HepG2 (cell line): Measurements from ENCODE around the gene HDAC10. TPM values are rescaled to one million over a fixed set of nuclear protein-coding genes. Genes with fewer than 3 reads are reported as not detected.

ENCODE experiments used
- HMG20A ChIP-seq: IDR thresholded peaks from 2 replicates; pipeline ENCODE4 v1.6.1; 2016; ENCODE audit warnings: borderline replicate concordance
- HNRNPK ChIP-seq: fragments of 200-400 bp; formaldehyde crosslinking; IDR thresholded peaks from 2 replicates; pipeline ENCODE4 v1.6.1; 2018; ENCODE audit warnings: low read length, low read depth, moderate library complexity, mild to moderate bottlenecking; ENCODE audit not compliant: poor library complexity, severe bottlenecking
- SPEN ChIP-seq: sonication (generic); formaldehyde crosslinking; IDR thresholded peaks from 2 replicates; pipeline ENCODE4 v1.5.1; 2020; ENCODE audit warnings: low read depth, mild to moderate bottlenecking, missing genetic modification reagents
- YY1 ChIP-seq: IDR thresholded peaks from 2 replicates; pipeline ENCODE4 v1.6.1; 2011; ENCODE audit warnings: low read length, low read depth, moderate library complexity, mild to moderate bottlenecking; ENCODE audit not compliant: insufficient read depth, insufficient replicate concordance
- ZNF136 ChIP-seq: sonication (generic); formaldehyde crosslinking; IDR thresholded peaks from 2 replicates; pipeline ENCODE4 v1.8.1; 2022; ENCODE audit warnings: low read depth, mild to moderate bottlenecking, moderate library complexity, missing genetic modification reagents
- ZNF557 ChIP-seq: sonication (generic); formaldehyde crosslinking; IDR thresholded peaks from 2 replicates; pipeline ENCODE4 v1.4.0; 2020; ENCODE audit warnings: missing genetic modification reagents
- ZNF713 ChIP-seq: sonication (generic); formaldehyde crosslinking; IDR thresholded peaks from 2 replicates; pipeline ENCODE4 v1.4.0; 2020; ENCODE audit warnings: mild to moderate bottlenecking, missing genetic modification reagents
- polyA plus RNA-seq, 8 experiments: library from polyadenylated mRNA; depleted of rRNA in 3 of 8; stranded (reverse) in 7 of 8; unstranded in 1 of 8; fragments of >200 nt; fragmentation: Illumina TruSeq in 4 of 8; extraction: Trizol in 4 of 8; gene quantifications; 2 replicates each; pipeline versions ENCODE4 v1.2.1 to v1.2.3, GENCODE V29; 2011 to 2016; ENCODE audit warnings: low read depth in 4 of 8, missing spikeins in 1 of 8, mixed read lengths in 1 of 8; ENCODE audit not compliant: insufficient read depth in 1 of 8
- total RNA-seq, 5 experiments: library from RNA; depleted of rRNA; stranded (reverse); fragments of >200 nt; fragmentation: Illumina TruSeq; extraction: Trizol; gene quantifications; 2 replicates each; pipeline ENCODE4 v1.2.3, GENCODE V29; 2016; ENCODE audit warnings: low read depth in 1 of 5
- TF ChIP-seq, protein P1 (sequence below): sonication (generic); formaldehyde crosslinking; IDR thresholded peaks from 2 replicates; pipeline ENCODE4 v1.4.0; 2020; ENCODE audit warnings: missing genetic modification reagents
- TF ChIP-seq, protein P2 (sequence below): sonication (generic); formaldehyde crosslinking; IDR thresholded peaks from 2 replicates; pipeline ENCODE4 v1.5.0; 2020; ENCODE audit warnings: mild to moderate bottlenecking, missing genetic modification reagents, borderline replicate concordance
- TF ChIP-seq, protein P3 (sequence below): sonication (generic); formaldehyde crosslinking; IDR thresholded peaks from 2 replicates; pipeline ENCODE4 v1.4.0; 2020; ENCODE audit warnings: missing genetic modification reagents
- TF ChIP-seq, protein P4 (sequence below): sonication (generic); formaldehyde crosslinking; IDR thresholded peaks from 2 replicates; pipeline ENCODE4 v1.8.0; 2022; ENCODE audit warnings: missing genetic modification reagents, mild to moderate bottlenecking, moderate library complexity, borderline replicate concordance
- TF ChIP-seq, protein P5 (sequence below): sonication (generic); formaldehyde crosslinking; IDR thresholded peaks from 2 replicates; pipeline ENCODE4 v1.5.0; 2020; ENCODE audit warnings: missing genetic modification reagents, mild to moderate bottlenecking, borderline replicate concordance

The HDAC10 gene
- total and polyA plus RNA-seq, 2 of the 13 experiments (the other 11 are each of a cell fraction or from before 2014, with no cell fraction given): 13.9 to 14.9 TPM

DNA sequence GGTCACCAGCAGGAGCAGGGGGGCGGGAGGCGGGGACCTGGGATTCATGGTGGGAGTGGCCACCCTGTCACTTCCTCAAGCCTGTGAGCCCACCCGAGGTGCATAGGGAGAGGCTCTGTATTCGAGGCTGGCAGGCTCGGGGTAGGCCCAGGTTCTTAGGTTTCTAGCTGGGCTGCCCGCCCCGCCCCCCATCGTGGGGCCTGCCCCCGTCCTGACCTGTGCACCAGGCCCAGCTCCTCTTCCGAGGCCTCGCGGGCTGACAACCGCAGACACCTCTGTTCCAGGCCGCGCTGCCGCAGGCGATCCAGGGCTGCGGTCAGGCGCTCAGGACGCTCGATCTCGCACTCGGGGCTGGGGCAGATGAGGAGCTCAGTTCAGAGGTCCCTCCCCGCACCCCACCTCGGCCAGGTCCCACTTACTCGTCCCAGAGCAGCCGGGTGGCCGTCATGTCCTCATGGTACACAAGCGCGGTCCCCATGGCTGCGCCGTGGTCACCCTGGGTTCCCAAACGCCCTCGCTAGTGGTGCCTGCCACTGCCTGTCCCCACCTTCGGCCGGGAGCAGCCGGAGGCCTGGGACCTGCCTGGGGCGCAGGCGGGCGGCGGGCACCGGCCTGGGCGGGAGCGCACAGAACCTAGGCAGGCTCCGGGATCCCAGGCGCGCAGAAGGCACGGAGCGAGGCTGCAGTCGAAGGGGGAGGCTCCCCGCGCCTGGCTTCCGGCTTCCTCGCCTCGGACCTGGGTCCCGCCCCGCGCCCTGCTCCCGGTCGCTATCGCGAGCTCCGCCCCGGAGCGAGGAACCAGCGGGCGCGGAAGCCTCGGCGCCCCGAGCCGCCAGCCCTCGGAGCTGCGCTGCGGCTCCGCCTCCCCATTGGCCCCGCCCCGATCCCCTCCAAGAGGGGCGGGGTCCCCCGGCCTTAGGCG, at the start of gene HDAC10 (continued):
- TF ChIP-seq HNRNPK (no peak), HMG20A (no peak), ZNF136 (peak; percentile 18; the same call in 1 of the 2 replicates), ZNF713 (no peak), SPEN (CRISPR knock-in tag) (peak; percentile 70; the same call in 1 of the 2 replicates), ZNF557 (no peak), YY1 (peak; percentile 58)
- TF ChIP-seq, protein P1, sequence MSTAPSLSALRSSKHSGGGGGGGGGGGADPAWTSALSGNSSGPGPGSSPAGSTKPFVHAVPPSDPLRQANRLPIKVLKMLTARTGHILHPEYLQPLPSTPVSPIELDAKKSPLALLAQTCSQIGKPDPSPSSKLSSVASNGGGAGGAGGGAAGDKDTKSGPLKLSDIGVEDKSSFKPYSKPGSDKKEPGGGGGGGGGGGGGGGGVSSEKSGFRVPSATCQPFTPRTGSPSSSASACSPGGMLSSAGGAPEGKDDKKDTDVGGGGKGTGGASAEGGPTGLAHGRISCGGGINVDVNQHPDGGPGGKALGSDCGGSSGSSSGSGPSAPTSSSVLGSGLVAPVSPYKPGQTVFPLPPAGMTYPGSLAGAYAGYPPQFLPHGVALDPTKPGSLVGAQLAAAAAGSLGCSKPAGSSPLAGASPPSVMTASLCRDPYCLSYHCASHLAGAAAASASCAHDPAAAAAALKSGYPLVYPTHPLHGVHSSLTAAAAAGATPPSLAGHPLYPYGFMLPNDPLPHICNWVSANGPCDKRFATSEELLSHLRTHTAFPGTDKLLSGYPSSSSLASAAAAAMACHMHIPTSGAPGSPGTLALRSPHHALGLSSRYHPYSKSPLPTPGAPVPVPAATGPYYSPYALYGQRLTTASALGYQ (CRISPR knock-in tag): 0 out of 2 replicates have a peak, but pooled peaks have one; percentile 13
- TF ChIP-seq, protein P2, sequence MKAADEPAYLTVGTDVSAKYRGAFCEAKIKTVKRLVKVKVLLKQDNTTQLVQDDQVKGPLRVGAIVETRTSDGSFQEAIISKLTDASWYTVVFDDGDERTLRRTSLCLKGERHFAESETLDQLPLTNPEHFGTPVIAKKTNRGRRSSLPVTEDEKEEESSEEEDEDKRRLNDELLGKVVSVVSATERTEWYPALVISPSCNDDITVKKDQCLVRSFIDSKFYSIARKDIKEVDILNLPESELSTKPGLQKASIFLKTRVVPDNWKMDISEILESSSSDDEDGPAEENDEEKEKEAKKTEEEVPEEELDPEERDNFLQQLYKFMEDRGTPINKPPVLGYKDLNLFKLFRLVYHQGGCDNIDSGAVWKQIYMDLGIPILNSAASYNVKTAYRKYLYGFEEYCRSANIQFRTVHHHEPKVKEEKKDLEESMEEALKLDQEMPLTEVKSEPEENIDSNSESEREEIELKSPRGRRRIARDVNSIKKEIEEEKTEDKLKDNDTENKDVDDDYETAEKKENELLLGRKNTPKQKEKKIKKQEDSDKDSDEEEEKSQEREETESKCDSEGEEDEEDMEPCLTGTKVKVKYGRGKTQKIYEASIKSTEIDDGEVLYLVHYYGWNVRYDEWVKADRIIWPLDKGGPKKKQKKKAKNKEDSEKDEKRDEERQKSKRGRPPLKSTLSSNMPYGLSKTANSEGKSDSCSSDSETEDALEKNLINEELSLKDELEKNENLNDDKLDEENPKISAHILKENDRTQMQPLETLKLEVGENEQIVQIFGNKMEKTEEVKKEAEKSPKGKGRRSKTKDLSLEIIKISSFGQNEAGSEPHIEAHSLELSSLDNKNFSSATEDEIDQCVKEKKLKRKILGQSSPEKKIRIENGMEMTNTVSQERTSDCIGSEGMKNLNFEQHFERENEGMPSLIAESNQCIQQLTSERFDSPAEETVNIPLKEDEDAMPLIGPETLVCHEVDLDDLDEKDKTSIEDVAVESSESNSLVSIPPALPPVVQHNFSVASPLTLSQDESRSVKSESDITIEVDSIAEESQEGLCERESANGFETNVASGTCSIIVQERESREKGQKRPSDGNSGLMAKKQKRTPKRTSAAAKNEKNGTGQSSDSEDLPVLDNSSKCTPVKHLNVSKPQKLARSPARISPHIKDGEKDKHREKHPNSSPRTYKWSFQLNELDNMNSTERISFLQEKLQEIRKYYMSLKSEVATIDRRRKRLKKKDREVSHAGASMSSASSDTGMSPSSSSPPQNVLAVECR (CRISPR knock-in tag): peak; percentile 92
- TF ChIP-seq, protein P3, sequence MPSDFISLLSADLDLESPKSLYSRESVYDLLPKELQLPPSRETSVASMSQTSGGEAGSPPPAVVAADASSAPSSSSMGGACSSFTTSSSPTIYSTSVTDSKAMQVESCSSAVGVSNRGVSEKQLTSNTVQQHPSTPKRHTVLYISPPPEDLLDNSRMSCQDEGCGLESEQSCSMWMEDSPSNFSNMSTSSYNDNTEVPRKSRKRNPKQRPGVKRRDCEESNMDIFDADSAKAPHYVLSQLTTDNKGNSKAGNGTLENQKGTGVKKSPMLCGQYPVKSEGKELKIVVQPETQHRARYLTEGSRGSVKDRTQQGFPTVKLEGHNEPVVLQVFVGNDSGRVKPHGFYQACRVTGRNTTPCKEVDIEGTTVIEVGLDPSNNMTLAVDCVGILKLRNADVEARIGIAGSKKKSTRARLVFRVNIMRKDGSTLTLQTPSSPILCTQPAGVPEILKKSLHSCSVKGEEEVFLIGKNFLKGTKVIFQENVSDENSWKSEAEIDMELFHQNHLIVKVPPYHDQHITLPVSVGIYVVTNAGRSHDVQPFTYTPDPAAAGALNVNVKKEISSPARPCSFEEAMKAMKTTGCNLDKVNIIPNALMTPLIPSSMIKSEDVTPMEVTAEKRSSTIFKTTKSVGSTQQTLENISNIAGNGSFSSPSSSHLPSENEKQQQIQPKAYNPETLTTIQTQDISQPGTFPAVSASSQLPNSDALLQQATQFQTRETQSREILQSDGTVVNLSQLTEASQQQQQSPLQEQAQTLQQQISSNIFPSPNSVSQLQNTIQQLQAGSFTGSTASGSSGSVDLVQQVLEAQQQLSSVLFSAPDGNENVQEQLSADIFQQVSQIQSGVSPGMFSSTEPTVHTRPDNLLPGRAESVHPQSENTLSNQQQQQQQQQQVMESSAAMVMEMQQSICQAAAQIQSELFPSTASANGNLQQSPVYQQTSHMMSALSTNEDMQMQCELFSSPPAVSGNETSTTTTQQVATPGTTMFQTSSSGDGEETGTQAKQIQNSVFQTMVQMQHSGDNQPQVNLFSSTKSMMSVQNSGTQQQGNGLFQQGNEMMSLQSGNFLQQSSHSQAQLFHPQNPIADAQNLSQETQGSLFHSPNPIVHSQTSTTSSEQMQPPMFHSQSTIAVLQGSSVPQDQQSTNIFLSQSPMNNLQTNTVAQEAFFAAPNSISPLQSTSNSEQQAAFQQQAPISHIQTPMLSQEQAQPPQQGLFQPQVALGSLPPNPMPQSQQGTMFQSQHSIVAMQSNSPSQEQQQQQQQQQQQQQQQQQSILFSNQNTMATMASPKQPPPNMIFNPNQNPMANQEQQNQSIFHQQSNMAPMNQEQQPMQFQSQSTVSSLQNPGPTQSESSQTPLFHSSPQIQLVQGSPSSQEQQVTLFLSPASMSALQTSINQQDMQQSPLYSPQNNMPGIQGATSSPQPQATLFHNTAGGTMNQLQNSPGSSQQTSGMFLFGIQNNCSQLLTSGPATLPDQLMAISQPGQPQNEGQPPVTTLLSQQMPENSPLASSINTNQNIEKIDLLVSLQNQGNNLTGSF (CRISPR knock-in tag): peak; percentile 27; the same call in 1 of the 2 replicates
- TF ChIP-seq, protein P4, sequence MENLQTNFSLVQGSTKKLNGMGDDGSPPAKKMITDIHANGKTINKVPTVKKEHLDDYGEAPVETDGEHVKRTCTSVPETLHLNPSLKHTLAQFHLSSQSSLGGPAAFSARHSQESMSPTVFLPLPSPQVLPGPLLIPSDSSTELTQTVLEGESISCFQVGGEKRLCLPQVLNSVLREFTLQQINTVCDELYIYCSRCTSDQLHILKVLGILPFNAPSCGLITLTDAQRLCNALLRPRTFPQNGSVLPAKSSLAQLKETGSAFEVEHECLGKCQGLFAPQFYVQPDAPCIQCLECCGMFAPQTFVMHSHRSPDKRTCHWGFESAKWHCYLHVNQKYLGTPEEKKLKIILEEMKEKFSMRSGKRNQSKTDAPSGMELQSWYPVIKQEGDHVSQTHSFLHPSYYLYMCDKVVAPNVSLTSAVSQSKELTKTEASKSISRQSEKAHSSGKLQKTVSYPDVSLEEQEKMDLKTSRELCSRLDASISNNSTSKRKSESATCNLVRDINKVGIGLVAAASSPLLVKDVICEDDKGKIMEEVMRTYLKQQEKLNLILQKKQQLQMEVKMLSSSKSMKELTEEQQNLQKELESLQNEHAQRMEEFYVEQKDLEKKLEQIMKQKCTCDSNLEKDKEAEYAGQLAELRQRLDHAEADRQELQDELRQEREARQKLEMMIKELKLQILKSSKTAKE: no peak
- TF ChIP-seq, protein P5, sequence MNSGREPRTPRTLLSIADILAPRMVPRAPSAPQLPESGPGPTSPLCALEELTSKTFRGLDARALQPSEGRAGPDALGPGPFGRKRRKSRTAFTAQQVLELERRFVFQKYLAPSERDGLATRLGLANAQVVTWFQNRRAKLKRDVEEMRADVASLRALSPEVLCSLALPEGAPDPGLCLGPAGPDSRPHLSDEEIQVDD: no peak
